ENCODE results near the gene HP. TPM values are rescaled to one million over a fixed set of nuclear protein-coding genes. Genes with fewer than 3 reads are reported as not detected.

Gene HP
- total and polyA plus RNA-seq, 10 of the 15 experiments (the other 5 are each of a cell fraction or from before 2014, with no cell fraction given) = 10.8 TPM; not detected in 9

- TF ChIP-seq TARDBP (IDR thresholded peaks at IDR 0.05; ENCODE audit: borderline replicate concordance) (no peak), EGR1 (IDR thresholded peaks at IDR 0.05; ENCODE audit: borderline replicate concordance in 1 of 2, low read depth in 2 of 2, low read length in 2 of 2) (no peak), TBL1XR1 (IDR thresholded peaks at IDR 0.05; ENCODE audit: low read depth, low read length) (no peak)
Observed at GRCh38 chr16:72022127-72022526, 32.2 kb upstream of the HP start (continued).

GRCh38 chr16:72023962-72024361 lies 30.3 kb upstream of the HP start:
- H4K20me1 ChIP-seq (ENCODE audit: control insufficient read depth, insufficient read depth) = no peaks in the 10 kb centered on the region
- H3K4me1 ChIP-seq (ENCODE audit: control insufficient read depth, insufficient read depth, low read length) = no peaks in the 10 kb centered on the region
- DNase-seq (ENCODE audit: low read depth, low spot score) (no peak), ATAC-seq (no peak), FAIRE-seq (no peak)
- no peak for TF ChIP-seq RELA (IDR thresholded peaks at IDR 0.05; ENCODE audit: borderline replicate concordance, partially characterized antibody)
- no peak for TF ChIP-seq HCFC1 (IDR thresholded peaks at IDR 0.05; ENCODE audit: low read length)
- TF ChIP-seq PKNOX1 (IDR thresholded peaks at IDR 0.05) = no peak
- TF ChIP-seq NKRF (conservative IDR thresholded peaks at IDR 0.05) = no peak
- TF ChIP-seq USF2 (IDR thresholded peaks at IDR 0.05; ENCODE audit: borderline replicate concordance, low read depth, low read length) = no peak
- no peak for TF ChIP-seq NFIC (IDR thresholded peaks at IDR 0.05; ENCODE audit: low read depth, low read length)
- no peak for TF ChIP-seq ZSCAN29 (IDR thresholded peaks at IDR 0.05)
- TF ChIP-seq NFYA (IDR thresholded peaks at IDR 0.05; ENCODE audit: borderline replicate concordance, low read depth, low read length) = no peak
- no peak for TF ChIP-seq IRF4 (IDR thresholded peaks at IDR 0.05; ENCODE audit: low read depth, low read length)
- no peak for TF ChIP-seq FOXK2 (IDR thresholded peaks at IDR 0.05)
- no peak for TF ChIP-seq ETV6 (conservative IDR thresholded peaks at IDR 0.05 in 1 of 2, IDR thresholded peaks at IDR 0.05 in 1 of 2; ENCODE audit: borderline replicate concordance in 1 of 2, low read depth in 1 of 2)
- no peak for TF ChIP-seq EP300 (IDR thresholded peaks at IDR 0.05; ENCODE audit: borderline replicate concordance in 1 of 2, control insufficient read depth in 1 of 2, low read depth in 2 of 2, low read length in 2 of 2)
- no peak for TF ChIP-seq STAT3 (IDR thresholded peaks at IDR 0.05; ENCODE audit: low read depth, low read length)
- no peak for TF ChIP-seq TCF7 (IDR thresholded peaks at IDR 0.05; ENCODE audit: borderline replicate concordance)
- TF ChIP-seq ZNF384 (IDR thresholded peaks at IDR 0.05; ENCODE audit: borderline replicate concordance, low read depth, low read length) = no peak
- no peak for TF ChIP-seq ATF7 (IDR thresholded peaks at IDR 0.05; ENCODE audit: low read depth)
- TF ChIP-seq DPF2 (IDR thresholded peaks at IDR 0.05) = no peak
- no peak overlapping the region for H3K9ac ChIP-seq (ENCODE audit: control insufficient read depth, insufficient read depth, low read length)
- BruUV-seq (replicated peaks) = TSS peak; percentile 40
- H3K36me3 ChIP-seq (ENCODE audit: control insufficient read depth in 2 of 2, insufficient read depth in 2 of 2, low read length in 1 of 2) = peaks cover 5 to 11% of the 10 kb centered on the region in 2 experiments; a peak in 3 of 4 replicates
- POLR2A ChIA-PET = no interaction called here
- CTCF ChIA-PET = no interaction called here
- SMC1A ChIA-PET (ENCODE audit: uncharacterized antibody, unreplicated experiment) = no interaction called here
- H2AFZ ChIP-seq (ENCODE audit: control insufficient read depth, low read depth, low read length) = no peak overlapping the region
- H3K4me2 ChIP-seq (ENCODE audit: control insufficient read depth, insufficient read depth) = no peak overlapping the region
- in situ Hi-C loops (cut with MboI) = no loop called here
- RAD21 ChIA-PET (ENCODE audit: unreplicated experiment) = no interaction called here
- H3K4me3 ChIP-seq = no peak overlapping the region
- H3K79me2 ChIP-seq (ENCODE audit: control insufficient read depth, insufficient read depth, low read length) = no peaks in the 10 kb centered on the region
- no peaks in the 10 kb centered on the region for H3K27me3 ChIP-seq (replicated peaks in 1 of 2; ENCODE audit: control insufficient read depth in 2 of 2, insufficient read depth in 2 of 2, low read length in 1 of 2)
- 98% methylated on average over 10 of the region's 10 CpGs for WGBS (ENCODE audit: insufficient coverage, insufficient replicate concordance, low lambda C conversion rate, missing lambda C conversion rate)
- intact Hi-C loops (cut with micrococcal nuclease; ENCODE audit: unreplicated experiment) = no loop called here
- H3K9me3 ChIP-seq (replicated peaks; ENCODE audit: control insufficient read depth, insufficient read depth, low read length) = no peaks in the 10 kb centered on the region
- no peak overlapping the region for H3K27ac ChIP-seq (ENCODE audit: control insufficient read depth, insufficient read depth)

All from GM12878 (cell line).